Measurements from ENCODE around the gene NNAT.
"Not testable (repeated sequence)": the region's sequence is repeated elsewhere in the genome, so short reads cannot be mapped to it uniquely, and the experiment has no call there.

The NNAT gene

DNA sequence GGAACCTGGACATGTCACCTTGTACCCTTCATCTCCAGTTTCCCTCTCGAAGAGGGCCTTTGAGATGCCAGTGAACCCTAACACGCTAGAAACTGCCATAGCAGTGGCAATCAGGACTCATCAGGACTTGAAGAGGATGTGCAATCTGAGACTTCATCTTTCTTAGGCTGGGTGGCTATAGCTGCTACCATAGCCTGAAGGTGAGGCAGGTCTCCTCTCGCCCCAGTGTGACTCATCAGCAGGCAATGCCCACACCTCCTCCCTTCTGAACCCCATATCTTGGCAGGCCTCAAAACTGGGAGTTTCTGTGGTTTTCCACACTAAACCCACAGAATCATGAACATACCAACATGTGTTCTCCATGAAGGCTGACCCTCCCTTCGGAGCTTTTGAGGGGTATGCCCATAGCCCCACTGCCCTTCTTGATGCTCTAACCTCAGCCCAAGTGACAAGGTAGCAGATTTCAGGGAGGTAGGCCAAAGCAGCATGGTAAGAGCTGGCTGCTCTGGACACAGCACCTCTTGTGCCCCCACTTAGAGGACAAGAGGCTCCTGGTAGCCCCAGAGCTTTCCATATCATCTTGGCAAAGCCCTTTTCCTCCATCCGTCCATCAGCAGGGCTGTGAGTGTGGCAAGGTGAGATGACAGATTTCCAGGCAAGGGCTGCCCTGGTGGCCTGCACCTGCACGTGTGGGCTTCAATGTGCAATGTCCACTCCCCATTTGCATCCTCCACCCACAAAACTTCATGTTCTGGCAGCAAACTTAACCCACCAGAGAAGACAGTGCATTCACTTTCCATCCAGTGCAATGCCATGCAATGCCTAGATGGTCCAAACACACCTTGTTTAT is 4.0 kb downstream of the NNAT start:
- no peak for DNase-seq

DNA sequence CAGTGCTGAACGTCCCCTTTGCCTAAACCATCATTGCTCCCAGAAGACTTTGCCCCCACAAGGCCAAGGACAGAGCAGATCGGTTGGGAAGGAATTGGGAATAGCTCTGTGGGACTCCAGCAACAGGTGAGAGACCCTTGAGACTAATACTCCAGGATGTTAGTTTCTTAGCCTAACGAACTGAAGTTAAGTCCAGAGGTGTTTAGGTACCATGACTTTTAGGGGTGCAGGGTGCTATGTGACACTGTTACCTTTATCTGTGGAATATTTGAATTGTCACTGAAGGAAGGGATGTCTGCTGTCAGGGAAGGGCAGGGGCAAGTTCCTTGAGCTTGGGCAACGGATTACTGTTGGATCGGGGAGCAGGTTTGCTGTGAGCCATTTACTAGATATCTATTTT is 4.8 kb downstream of the NNAT start:
- DNase-seq, result no peak

DNA sequence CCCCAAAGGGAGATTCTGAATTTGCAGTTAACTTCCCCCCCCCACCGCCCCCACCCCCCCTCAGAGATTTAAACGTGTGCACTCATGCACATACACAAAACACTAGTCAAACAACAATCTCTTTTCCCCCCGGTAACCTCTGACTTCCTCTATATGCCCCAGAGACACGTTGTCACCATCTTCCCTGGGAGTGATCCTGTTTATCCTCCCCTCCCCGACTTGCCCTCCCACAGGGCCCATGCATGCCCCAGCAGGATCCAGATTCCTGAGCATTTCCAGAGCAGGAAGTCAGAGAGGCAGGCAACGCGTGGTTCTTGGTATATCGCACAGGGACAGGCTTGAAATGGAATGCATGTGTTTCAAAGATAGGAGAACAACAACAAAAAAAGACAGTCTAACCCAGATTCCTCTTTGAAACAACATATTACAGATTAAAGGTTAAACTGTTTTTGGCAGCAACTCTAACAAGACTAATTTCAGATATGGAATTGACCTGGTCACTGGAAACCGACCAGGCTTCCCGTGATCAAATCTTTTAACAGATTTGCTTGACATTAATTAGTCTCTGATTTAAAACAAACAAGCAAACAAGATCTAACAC is 5.3 kb downstream of the NNAT start:
- DNase-seq, result peak; percentile 23

DNA sequence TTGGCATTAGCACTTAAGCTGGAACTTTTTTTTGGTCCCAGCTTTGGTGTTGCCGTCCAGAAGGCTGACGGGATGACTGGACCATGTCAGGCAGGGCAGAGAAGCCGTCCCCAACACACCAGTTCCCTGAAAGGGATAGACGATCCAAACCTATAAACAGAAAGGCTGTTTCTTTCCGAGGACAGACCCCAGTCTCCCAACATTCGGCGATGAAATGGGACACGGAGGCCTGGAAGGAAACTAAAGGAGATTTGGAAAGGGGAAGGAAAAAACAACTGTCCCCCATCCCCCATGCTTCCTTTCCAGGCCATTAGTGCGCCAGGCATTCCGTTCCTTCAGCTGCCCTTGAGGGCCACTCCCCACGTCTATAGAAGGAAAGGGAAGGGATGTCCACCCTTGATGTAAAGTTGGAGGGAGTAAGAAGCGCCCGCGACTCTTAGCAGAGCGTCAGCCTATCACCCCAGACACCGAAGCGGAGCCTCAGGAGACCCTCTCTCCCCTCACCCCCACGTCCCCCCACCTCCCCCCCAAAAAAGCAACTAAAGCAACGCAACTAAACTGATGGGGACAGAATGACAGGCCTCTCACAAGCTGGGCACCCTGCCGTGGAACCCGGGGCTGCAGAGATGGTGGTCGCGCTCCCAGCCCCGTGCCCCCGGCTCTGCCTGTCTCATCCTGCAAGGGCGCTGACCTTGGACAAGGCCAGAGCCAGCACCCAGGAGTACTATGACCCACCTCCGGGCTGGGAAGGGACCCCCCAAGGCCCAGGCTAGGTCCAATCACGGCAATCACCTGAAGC is 6.0 kb downstream of the NNAT start:
- peak; percentile 20 for DNase-seq

DNA sequence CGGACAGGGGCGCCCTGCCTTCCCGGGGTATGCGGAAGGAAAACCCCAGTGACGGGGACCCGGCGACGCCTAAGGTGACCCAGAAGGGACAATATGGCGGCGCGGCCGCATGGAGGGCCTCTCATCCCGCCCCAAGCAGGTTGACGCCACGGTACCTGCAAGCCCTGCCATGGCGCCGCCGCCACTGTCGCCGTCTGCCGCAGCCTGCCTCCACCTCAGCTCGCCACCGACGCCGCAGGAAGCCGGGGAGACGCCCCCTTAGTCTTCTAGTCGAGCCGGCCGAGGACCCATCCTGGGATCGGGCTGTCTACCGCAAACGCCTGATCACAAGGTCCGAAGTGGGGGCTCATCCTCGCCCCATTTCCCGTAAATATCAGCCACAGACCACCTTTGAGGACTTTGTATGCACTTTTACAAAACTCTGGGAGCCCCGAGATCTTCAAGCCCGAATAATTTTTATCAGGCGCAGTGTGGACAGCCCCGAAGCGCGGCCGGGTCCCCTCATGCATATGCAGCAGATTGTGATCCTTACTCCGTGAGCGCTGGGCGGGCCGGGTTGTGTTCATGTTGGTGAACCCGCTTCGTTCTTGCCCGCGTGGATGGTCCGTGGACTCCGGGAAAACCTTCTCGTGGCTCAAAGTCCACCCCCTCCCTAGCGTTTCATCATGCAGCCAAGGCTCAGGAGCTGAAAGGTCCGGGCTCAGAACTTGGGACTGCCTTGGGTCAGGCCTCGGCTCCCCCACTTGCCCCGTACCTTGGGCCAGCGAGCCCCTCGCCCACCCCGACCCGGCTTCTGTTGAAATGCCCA is 6.8 kb downstream of the NNAT start, which contains the start of gene BLCAP:
BLCAP (minus strand) TSS at position 239 of the 808 bp plus-strand sequence. CDS start 8,702 bp downstream, outside the sequence.
- DNase-seq, result peak; percentile 76

DNA sequence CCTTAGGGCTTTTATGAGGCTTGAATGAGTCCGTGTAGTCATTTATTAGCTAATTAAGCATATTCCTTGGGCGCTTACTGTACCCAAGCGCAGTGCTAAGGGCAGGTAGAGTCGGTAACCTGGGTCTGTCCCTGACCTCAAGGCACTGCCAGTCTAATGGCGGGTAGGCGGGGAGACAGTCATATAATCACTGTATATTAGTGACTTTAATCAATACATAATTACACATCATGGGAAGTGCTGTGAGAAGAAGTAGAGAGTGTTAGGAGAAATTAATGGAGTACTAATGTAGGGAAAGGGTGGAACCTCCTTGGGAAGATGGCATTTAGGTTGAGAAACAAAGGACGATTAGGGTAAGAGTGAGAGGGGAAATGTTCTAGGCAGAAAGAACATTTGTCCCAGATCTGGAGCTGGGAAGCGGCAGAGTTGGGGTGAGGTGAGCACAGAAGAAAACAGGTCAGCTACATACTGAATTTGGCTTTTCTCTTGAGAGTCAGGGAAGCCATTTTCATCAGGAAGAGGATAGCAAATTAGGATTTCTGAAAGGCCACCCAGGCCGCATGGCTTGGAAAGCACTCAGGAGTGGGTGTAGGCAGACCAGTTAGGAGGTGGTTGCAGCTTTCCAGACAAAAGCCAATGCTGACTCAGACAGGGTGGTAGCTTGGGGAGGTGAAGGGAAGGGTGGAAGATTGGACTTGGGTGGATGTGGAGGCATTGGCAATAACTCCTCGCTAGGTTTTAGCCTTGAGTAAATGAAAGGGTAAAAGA is 7.6 kb downstream of the NNAT start:
- DNase-seq, result no peak

DNA sequence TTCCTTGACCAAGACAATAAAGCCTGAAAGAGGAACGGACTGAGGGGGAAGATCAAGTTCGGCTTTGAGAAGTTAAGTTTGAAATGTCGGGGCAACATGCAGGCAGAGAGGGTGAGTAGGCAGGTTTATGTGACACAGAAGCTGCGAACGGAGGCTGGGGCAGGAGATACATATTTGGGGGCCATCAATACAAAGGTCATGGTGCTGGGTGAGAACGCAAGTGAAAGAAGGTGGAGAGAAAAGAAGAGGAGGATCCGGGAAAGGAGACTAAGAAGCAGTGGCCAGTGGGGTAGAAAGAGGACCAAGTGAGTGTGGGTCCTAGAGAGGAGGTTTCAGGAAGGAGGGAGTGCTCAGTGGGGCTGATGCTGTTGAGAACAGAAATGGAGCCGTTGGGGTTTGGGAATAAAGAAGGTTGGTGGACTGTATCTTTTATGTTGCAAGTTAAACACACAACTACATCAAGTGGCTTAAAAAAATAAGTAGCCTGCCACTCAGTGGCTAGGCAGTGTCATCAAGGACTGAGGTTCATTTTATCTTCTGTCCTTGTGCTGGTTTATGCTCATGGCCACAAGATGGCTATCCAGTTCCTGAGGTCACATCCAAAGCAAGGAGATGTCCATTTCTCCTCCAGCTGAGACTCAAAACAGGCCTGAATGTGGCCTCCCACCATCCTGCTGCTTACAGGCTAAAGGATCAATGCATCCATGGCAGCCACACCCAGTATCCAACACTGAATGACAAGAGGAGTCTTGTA is 8.3 kb downstream of the NNAT start:
- DNase-seq, result no peak

DNA sequence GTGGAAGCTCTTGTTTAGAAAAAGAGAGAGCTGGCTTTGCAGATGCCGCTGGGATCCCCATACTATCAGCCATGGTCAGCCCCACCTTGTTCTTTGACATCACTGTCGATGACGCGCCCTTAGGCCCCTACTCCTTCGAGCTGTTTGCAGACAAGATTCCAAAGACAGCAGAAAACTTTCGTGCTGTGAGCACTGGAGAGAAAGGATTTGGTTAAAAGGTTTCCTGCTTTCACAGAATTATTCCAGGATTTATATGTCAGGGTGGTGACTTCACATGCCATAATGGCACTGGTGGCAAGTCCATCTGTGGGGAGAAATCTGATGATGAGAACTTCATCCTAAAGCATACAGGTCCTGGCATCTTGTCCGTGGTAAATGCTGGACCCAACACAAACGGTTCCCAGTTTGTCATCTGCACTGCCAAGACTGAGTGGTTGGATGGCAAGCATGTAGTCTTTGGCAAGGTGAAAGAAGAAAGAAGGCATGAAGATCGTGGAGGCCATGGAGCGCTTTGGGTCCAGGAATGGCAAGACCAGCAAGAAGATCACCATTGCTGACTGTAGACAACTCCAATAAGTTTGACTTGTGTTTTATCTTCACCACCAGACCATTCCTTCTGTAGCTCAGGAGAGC is 9.0 kb downstream of the NNAT start:
- DNase-seq, result no peak

DNA sequence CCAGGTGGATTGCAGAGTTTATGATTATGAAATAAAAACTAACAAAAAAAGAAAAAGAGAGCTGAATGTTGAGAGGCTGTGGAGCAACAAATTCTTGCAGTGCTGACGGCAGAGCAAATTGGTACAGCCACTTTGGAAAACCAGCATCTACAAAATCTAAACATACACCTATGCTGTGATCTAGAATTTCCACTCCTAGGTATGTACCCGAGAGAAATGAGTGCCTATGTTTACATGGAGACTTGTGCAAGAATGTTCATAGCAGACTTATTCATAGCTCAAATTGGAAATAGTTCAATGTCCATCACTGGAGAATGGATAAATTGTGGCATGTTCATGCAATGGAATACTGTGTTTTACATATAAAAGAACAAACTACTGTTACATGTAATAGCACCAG is 9.6 kb downstream of the NNAT start:
- no peak for DNase-seq

DNA sequence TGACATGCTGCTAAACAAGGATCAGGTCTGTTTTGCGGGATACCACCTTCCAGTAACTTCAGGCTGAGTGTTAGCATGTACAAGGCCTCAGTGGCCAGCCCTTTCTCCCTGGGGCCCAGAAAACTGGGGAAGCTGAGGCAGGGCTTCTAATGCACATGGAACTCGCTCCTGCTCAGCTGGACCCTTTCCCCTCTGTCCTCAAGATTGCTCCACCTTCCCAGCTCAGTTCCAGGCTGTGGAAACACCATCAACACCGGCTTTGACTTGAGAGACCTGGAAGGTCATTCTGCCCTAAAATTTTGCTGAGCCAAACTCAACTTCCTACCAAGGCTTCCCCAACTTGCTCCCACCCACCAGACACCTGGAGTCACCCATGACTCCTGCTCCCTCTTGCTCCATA is 10.8 kb downstream of the NNAT start:
- no peak for DNase-seq

DNA sequence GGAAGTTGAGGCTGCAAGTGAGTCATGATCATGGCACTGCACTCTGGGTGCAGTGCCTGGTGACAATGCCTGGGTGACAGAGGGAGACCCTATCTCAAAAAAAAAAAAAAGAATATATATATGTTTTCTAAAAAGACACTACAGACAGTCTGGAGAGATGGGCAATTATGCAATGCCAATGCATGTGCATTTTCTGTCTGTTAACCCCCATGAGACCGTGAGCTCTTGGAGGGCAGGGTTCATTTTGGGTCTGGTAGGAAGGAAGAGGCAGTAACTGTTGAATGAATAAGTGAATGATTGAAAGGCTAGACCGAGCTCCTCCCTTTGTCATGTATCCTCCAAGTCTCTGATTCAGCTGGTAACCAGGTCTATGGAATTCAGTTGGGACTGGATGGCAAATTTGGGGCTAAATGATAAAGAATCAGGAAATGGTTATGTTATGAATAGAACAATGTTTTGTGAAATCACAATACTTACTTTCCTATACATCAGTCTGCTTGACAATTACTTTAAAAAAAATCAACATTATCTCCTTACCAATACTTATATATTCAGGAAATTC is 12.2 kb downstream of the NNAT start:
- no peak for DNase-seq

DNA sequence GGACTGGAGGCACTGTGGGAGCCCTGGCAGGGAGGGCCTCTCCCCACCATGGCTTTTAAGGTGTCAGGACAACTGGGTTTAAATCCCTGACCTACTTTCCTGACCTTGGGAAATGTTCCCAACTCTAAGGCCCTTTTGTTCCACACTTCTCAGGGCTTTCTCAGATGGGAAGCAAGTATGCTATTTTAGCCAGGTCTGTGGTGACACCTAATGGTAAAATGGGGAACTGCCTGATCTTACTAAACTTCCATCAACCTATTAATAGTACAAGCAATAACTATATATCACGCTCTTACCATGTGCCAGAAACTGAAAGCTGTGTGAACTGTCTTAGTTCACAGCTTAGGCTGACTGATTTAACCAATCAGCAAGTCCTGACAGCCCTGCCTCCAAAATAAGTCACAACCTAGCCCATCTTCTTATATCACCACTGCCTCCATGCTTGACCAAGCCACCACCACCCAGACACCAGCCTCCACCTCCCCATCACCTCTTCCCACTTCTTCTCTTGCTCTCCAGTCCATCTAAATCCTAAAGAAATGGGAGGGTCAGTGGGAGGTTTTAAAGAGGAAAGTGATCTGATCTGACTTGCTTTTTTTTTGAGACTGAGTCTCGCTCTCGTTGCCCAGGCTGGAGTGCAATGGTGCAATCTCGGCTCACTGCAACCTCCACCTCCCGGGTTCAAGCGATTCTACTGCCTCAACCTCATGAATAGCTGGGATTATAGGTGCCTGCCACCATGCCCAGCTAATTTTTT is 13.5 kb downstream of the NNAT start:
- DNase-seq, result peak; percentile 37

DNA sequence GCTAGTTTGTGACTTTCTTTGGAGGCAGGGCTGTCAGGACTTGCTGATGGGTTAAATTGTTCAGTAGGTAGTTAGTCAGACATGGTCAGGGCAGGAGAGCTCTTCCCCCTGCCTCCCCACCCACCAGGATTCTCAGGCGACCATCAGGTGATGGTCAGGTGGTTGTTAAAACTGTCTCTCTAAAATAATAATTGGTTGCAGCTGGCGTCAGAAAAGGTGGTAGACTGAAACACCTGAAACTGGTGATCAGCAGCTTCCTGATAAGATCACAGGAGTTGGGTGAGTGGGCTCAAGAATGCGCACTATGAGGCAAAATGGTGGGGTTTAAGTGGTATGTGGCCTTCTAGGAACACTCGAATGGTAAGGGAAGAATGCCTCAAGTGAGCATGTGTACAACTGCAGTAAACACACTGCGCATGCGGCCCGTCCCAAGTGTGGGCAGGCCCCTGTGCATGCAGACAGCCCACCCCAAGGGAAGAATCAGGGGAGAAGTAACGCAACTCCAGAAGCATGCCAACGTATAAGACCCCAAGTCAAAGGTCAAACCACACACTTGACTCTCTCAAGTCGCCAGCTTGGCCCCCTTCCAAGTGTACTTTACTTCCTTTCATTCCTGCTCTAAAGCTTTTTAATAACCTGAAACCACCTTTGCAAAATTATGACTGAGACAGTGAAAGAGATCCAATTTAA is 14.5 kb downstream of the NNAT start:
- no peak for DNase-seq

DNA sequence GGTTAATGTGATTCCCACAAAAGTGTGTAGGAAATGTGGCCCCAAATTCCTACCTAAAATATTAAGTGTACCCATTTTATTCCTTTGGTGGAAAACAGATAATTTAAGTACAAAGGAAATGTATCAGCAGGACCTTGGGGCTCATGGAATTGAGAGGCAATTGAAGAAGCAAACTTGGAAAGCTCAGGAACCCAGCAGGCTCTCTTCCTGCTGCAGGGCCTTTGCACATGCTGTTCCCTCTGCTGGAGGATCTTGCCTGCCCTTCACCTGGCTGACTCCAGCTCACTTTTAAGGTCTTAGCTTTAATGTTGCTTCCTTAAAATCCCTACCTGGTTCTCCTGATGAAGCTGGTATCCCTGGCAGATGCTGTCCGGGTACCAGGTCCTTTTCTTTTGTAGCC is 16.5 kb downstream of the NNAT start:
- DNase-seq, result no peak

DNA sequence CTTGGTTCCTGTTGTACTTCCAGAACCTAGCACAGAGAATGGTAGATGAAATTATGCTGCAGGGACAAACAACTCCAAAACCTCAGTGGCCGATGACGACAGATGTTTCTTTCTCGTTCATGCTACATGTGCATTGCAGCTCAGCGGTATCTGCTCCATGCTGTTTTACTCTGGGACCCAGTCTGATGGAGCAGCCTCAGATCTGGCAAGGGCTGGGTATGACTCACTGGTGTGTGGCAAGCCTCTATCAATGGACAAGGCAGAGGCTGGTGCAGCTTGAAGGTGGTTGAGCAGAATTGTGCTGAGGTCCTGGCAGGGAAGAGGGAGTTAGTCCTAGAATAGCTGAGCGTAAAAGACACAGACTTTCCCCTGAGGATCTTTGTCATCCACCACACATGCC is 17.0 kb downstream of the NNAT start:
- DNase-seq, result no peak

DNA sequence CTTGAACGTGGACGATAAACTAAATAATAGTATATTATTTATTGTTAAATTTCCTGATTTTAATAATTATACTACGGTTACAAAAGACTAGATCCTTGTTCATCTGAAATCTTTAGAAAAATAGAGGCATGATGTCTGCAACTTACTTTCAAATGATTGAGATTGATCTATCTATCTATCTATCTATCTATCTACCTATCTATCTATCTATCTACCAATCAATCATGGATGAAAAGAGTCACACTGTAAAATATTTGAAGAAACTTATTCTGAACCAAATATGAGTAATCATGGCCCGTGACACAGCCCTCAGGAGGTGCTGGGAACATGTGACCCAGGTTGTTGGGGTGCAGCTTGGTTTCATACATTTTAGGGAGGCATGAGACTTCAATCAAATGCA is 18.4 kb downstream of the NNAT start:
- no peak for DNase-seq

DNA sequence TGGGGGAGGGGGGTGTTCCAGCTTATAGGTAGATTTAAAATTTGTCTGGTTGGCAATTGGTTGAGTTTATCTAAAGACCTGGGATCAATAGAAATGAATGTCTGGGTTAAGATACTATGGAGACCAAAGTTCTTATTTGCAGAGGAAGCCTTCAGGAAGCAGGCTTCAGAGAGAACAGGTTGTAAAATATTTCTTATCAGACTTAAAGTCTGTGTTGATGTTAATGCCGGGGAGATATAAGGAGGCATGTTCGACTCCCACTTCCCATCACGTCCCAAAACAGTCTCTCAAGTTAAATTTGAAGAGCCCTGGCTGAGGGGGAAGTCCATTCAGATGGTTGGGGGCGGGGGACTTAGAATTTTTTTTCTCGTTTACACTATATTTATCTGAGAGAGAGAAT is 19.0 kb downstream of the NNAT start:
- DNase-seq, result no peak

DNA sequence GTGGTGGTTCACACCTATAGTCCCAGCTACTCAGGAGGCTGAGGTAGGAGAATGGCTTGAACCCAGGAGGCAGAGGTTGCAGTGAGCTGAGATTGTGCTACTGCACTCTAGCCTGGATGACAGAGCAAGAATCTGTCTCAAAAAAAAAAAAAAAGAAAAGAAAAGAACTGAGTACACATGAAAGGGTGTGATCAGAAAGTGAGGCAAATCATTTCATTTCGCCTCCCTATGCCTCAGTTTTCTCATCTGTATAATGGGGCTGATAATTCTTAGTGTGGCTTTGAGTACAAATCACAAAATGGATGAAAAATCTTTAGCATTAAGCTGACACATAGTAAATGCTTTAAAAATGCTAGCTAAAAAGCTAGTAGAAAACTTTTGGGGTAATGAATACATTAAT is 19.8 kb downstream of the NNAT start:
- DNase-seq, result not testable (repeated sequence)

DNA sequence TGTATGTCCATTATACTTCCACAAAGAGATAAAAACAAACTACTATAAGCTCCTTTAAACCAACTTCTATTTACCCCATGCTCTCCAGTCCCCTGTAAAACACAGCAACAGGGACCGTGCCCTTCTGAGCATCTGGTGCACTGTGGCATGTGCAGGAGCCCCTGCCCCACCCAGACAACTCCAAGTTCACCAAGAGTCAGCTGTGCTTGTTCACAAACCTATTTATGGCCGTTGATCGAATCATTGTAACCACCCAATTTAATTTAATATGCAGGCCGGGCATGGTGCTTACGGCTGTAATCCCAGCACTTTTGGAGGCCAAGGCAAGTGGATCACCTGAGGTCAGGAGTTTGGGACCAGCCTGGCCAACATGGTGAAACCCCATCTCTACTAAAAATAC is 20.3 kb downstream of the NNAT start:
- DNase-seq, result no peak
